ENCODE data around the gene SLC25A10. TPM values are rescaled to one million over a fixed set of nuclear protein-coding genes. Genes with fewer than 3 reads are reported as not detected.

SLC25A10 gene
- total RNA-seq, 1 experiment from 2014 or later: 30.9 TPM

GRCh38 chr17:81695211-81695610, 16.9 kb upstream of the SLC25A10 start:
- H3K23me2 ChIP-seq (ENCODE audit: insufficient read length, low read depth, low read length, poor library complexity, severe bottlenecking): no peaks in the 10 kb centered on the region
- H3K27me3 ChIP-seq (ENCODE audit: insufficient read depth, low read length): no peaks in the 10 kb centered on the region
- H4K20me1 ChIP-seq (ENCODE audit: control insufficient read depth, insufficient read depth, insufficient read length): no peaks in the 10 kb centered on the region
- no peak overlapping the region for H2BK120ac ChIP-seq (ENCODE audit: low read depth, low read length, poor library complexity, severe bottlenecking)
- no peaks in the 10 kb centered on the region for H3K9me3 ChIP-seq (ENCODE audit: control insufficient read depth, low read depth, low read length)
- H3K27ac Mint-ChIP-seq: no peak overlapping the region
- H3K56ac ChIP-seq (ENCODE audit: insufficient read length, low read depth, low read length): no peak overlapping the region
- no peak overlapping the region for H4K5ac ChIP-seq (ENCODE audit: insufficient read length, low read depth, low read length)
- no peak overlapping the region for H4K8ac ChIP-seq (replicated peaks; ENCODE audit: insufficient read length, low read depth, low read length)
- no peak overlapping the region for H2BK15ac ChIP-seq (ENCODE audit: low read depth, low read length)
- H3K18ac ChIP-seq (ENCODE audit: insufficient read length, low read depth, low read length): no peak overlapping the region
- no peaks in the 10 kb centered on the region for H3K4me1 ChIP-seq (ENCODE audit: insufficient read depth, low read length)
- no peak overlapping the region for H3K23ac ChIP-seq (ENCODE audit: insufficient read length, low read depth, low read length)
- no peak for DNase-seq
- no peak overlapping the region for H2BK5ac ChIP-seq (ENCODE audit: insufficient read length, low read length)
- H3K4me1 Mint-ChIP-seq: no peaks in the 10 kb centered on the region
- no peaks in the 10 kb centered on the region for H3K79me1 ChIP-seq (ENCODE audit: insufficient read depth, low read depth, low read length, poor library complexity, severe bottlenecking)
- H3K9ac ChIP-seq (ENCODE audit: extremely low read depth, insufficient read length, low read length): no peak overlapping the region
- no peak overlapping the region for H2BK12ac ChIP-seq (ENCODE audit: insufficient read length, low read depth, low read length)
- no peak overlapping the region for H3K4me2 ChIP-seq (ENCODE audit: insufficient read depth, insufficient read length, low read length)
- H4K91ac ChIP-seq (ENCODE audit: insufficient read length, low read depth, low read length): no peak overlapping the region
- TF ChIP-seq, protein P1, sequence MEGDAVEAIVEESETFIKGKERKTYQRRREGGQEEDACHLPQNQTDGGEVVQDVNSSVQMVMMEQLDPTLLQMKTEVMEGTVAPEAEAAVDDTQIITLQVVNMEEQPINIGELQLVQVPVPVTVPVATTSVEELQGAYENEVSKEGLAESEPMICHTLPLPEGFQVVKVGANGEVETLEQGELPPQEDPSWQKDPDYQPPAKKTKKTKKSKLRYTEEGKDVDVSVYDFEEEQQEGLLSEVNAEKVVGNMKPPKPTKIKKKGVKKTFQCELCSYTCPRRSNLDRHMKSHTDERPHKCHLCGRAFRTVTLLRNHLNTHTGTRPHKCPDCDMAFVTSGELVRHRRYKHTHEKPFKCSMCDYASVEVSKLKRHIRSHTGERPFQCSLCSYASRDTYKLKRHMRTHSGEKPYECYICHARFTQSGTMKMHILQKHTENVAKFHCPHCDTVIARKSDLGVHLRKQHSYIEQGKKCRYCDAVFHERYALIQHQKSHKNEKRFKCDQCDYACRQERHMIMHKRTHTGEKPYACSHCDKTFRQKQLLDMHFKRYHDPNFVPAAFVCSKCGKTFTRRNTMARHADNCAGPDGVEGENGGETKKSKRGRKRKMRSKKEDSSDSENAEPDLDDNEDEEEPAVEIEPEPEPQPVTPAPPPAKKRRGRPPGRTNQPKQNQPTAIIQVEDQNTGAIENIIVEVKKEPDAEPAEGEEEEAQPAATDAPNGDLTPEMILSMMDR (conservative IDR thresholded peaks at IDR 0.05): no peak
- H3K27me3 Mint-ChIP-seq (ENCODE audit: low read depth): no peaks in the 10 kb centered on the region
- peaks cover 27 to 69% (median 57%) of the 10 kb centered on the region in 3 experiments for H3K36me3 Mint-ChIP-seq (ENCODE audit: insufficient read depth in 1 of 3, low read depth in 3 of 3)
- no peak overlapping the region for H3K4ac ChIP-seq (ENCODE audit: low read depth, low read length)
- H3K4me3 Mint-ChIP-seq: no peak overlapping the region
- no peaks in the 10 kb centered on the region for H3K79me2 ChIP-seq (ENCODE audit: insufficient read depth, low read length)
- WGBS (ENCODE audit: extremely low coverage, insufficient read length, low lambda C conversion rate): no CpG with 5 or more reads among the region's 6 CpGs
- H2BK20ac ChIP-seq (ENCODE audit: low read depth, low read length, poor library complexity, severe bottlenecking): no peak overlapping the region
- no peak overlapping the region for H2AFZ ChIP-seq (ENCODE audit: low read length)
- H3K9me3 Mint-ChIP-seq: no peaks in the 10 kb centered on the region
- H2AK5ac ChIP-seq (ENCODE audit: insufficient read length, low read length): no peak overlapping the region
- H3T11ph ChIP-seq (ENCODE audit: low read length): no peak overlapping the region
- H3K27ac ChIP-seq (ENCODE audit: insufficient read length, low read depth, low read length): no peak overlapping the region
- no peak overlapping the region for H3K14ac ChIP-seq (ENCODE audit: insufficient read depth, low read length)
